Osteoblast (primary cell): ENCODE results near the gene MCF2L. TPM values are rescaled to one million over a fixed set of nuclear protein-coding genes. Genes with fewer than 3 reads are reported as not detected.
"Not testable (repeated sequence)": the region's sequence is repeated elsewhere in the genome, so short reads cannot be mapped to it uniquely, and the experiment has no call there.

ENCODE experiments used
- DNase-seq: peaks from one replicate; pipeline ENCODE4 v3.0.0; 2011; ENCODE audit warnings: low spot score, mixed read lengths; ENCODE audit not compliant: insufficient read length; ENCODE audit errors: missing footprints
- H2AFZ ChIP-seq: 2 replicates; pipeline ENCODE4 v1.6.0; 2011; ENCODE audit warnings: mild to moderate bottlenecking, low read length
- H3K27ac ChIP-seq: 2 replicates; pipeline ENCODE4 v1.5.1; 2011; ENCODE audit warnings: mild to moderate bottlenecking, low read depth, low read length, moderate library complexity
- H3K27me3 ChIP-seq: 2 replicates; pipeline ENCODE4 v1.6.0; 2012; ENCODE audit warnings: mild to moderate bottlenecking, control low read depth, inconsistent platforms, low read length, moderate library complexity; ENCODE audit not compliant: insufficient read depth
- H3K36me3 ChIP-seq: 2 replicates; pipeline ENCODE4 v1.5.1; 2011; ENCODE audit warnings: mild to moderate bottlenecking, low read length, control low read depth, moderate library complexity; ENCODE audit not compliant: insufficient read depth
- H3K4me1 ChIP-seq: 2 replicates; pipeline ENCODE4 v1.5.1; 2011; ENCODE audit warnings: mild to moderate bottlenecking, low read length, control low read depth, moderate library complexity; ENCODE audit not compliant: insufficient read depth
- H3K4me2 ChIP-seq: 2 replicates; pipeline ENCODE4 v1.6.0; 2011; ENCODE audit warnings: mild to moderate bottlenecking, low read length; ENCODE audit not compliant: insufficient read depth
- H3K4me3 ChIP-seq: fragments of 200-600 bp; sonication (generic); 3 replicates; pipeline ENCODE4 v1.5.1; 2012; ENCODE audit warnings: mild to moderate bottlenecking, low read length, inconsistent platforms; ENCODE audit not compliant: insufficient read depth
- H3K79me2 ChIP-seq: 2 replicates; pipeline ENCODE4 v1.6.0; 2012; ENCODE audit warnings: mild to moderate bottlenecking, low read length, control low read depth, inconsistent platforms; ENCODE audit not compliant: insufficient read depth
- H3K9me3 ChIP-seq: 2 replicates; pipeline ENCODE4 v1.5.1; 2011; ENCODE audit warnings: low read depth, low read length, control low read depth
- H4K20me1 ChIP-seq: 2 replicates; pipeline ENCODE4 v1.6.0; 2012; ENCODE audit warnings: mild to moderate bottlenecking, low read length, control low read depth; ENCODE audit not compliant: insufficient read depth
- total RNA-seq: library from RNA; depleted of rRNA; stranded (reverse); fragments of >200 nt; gene quantifications from 2 replicates; pipeline ENCODE4 v1.2.3, GENCODE V29; 2012
- TF ChIP-seq, protein P1 (sequence below): IDR thresholded peaks from 2 replicates; pipeline ENCODE4 v1.5.1; 2011; ENCODE audit warnings: mild to moderate bottlenecking, low read depth, low read length, moderate library complexity; ENCODE audit errors: extremely low read depth

The MCF2L gene
- total RNA-seq, 1 donor: 6.5 TPM

- no peak for DNase-seq
- TF ChIP-seq, protein P1, sequence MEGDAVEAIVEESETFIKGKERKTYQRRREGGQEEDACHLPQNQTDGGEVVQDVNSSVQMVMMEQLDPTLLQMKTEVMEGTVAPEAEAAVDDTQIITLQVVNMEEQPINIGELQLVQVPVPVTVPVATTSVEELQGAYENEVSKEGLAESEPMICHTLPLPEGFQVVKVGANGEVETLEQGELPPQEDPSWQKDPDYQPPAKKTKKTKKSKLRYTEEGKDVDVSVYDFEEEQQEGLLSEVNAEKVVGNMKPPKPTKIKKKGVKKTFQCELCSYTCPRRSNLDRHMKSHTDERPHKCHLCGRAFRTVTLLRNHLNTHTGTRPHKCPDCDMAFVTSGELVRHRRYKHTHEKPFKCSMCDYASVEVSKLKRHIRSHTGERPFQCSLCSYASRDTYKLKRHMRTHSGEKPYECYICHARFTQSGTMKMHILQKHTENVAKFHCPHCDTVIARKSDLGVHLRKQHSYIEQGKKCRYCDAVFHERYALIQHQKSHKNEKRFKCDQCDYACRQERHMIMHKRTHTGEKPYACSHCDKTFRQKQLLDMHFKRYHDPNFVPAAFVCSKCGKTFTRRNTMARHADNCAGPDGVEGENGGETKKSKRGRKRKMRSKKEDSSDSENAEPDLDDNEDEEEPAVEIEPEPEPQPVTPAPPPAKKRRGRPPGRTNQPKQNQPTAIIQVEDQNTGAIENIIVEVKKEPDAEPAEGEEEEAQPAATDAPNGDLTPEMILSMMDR: no peak
- H3K4me2 ChIP-seq: no peak within 1 kb of the TSS
- no peak within 1 kb of the TSS for H3K27ac ChIP-seq
- peaks cover 14% of the 10 kb centered on the region for H3K27me3 ChIP-seq
- no peaks in the 10 kb centered on the region for H3K4me1 ChIP-seq
- no peak within 1 kb of the TSS for H2AFZ ChIP-seq
- no peak within 1 kb of the TSS for H3K4me3 ChIP-seq
- no peaks in the 10 kb centered on the region for H3K79me2 ChIP-seq
- H3K36me3 ChIP-seq: no peaks in the 10 kb centered on the region
- no peaks in the 10 kb centered on the region for H3K9me3 ChIP-seq
- no peaks in the 10 kb centered on the region for H4K20me1 ChIP-seq
Observed at GRCh38 chr13:113105032-113105920, 136.3 kb downstream of the MCF2L start, which contains the start of gene F7. Gene F7 (plus strand): TSS chr13:113105791. CDS start chr13:113105842, 51 bp downstream.

- Histone ChIP-seq H4K20me1 (no peaks in the 10 kb centered on the region), H2AFZ (no peak overlapping the region), H3K27me3 (peaks cover 16% of the 10 kb centered on the region), H3K4me3 (no peak overlapping the region), H3K36me3 (no peaks in the 10 kb centered on the region), H3K4me2 (no peak overlapping the region), H3K9me3 (no peaks in the 10 kb centered on the region), H3K79me2 (no peaks in the 10 kb centered on the region), H3K27ac (no peak overlapping the region), H3K4me1 (no peaks in the 10 kb centered on the region)
- TF ChIP-seq, protein P1: no peak
- DNase-seq: no peak
Observed at GRCh38 chr13:113105921-113106452, 137.0 kb downstream of the MCF2L start.

GRCh38 chr13:113106711-113107351, 137.8 kb downstream of the MCF2L start:
- Histone ChIP-seq H3K79me2 (no peaks in the 10 kb centered on the region), H3K4me3 (no peak overlapping the region), H3K27me3 (peaks cover 16% of the 10 kb centered on the region), H3K4me1 (no peaks in the 10 kb centered on the region), H3K36me3 (no peaks in the 10 kb centered on the region), H3K9me3 (no peaks in the 10 kb centered on the region), H3K27ac (no peak overlapping the region), H4K20me1 (no peaks in the 10 kb centered on the region), H2AFZ (no peak overlapping the region), H3K4me2 (no peak overlapping the region)
- TF ChIP-seq, protein P1: no peak
- DNase-seq: no peak

DNA sequence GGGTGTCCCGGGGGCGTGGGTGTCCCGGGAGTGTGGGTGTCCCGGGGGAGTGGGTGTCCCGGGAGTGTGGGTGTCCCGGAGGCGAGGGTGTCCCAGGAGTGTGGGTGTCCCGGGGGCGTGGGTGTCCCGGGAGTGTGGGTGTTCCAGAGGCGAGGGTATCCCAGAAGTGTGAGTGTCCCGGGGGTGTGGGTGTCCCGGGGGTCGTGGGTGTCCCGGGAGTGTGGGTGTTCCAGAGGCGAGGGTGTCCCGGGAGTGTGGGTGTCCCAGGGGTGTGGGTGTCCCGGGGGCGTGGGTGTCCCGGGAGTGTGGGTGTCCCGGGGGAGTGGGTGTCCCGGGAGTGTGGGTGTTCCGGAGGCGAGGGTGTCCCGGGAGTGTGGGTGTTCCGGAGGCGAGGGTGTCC, 139.5 kb downstream of the MCF2L start:
- H3K27me3 ChIP-seq: peaks cover 15% of the 10 kb centered on the region
- not testable (repeated sequence) for DNase-seq, H3K36me3 ChIP-seq, H4K20me1 ChIP-seq, H3K9me3 ChIP-seq, H2AFZ ChIP-seq, H3K79me2 ChIP-seq, H3K4me2 ChIP-seq, H3K4me3 ChIP-seq, H3K27ac ChIP-seq, H3K4me1 ChIP-seq
